Endothelial cell of umbilical vein (primary cell): ENCODE results near the gene WWC1. TPM values are rescaled to one million over a fixed set of nuclear protein-coding genes. Genes with fewer than 3 reads are reported as not detected.

Experiments
- BruUV-seq: library from RNA; stranded (reverse); fragments of 400-500 nt; replicated peaks from 2 replicates; lab custom pipeline; 2021; lab: Mats Ljungman, UMichigan
- CTCF ChIA-PET: fragments of 300-600, 350-600 bp; sonication (Branson Sonifier 250); formaldehyde crosslinking; loops from one replicate; lab custom pipeline; 2021; ENCODE audit warnings: antibody characterized with exemption, inconsistent platforms; lab: Charles Lee
- POLR2A ChIA-PET: fragments of 300-600, 350-600 bp; sonication (Branson Sonifier 250); formaldehyde crosslinking; loops from one replicate; lab custom pipeline; 2021; ENCODE audit warnings: antibody characterized with exemption, inconsistent platforms; lab: Charles Lee
- DNase-seq: peaks from one replicate; pipeline ENCODE4 v3.0.0-alpha.2; 2011; ENCODE audit warnings: low read depth, low spot score
- FAIRE-seq: peaks from 2 replicates; lab custom pipeline; 2011; peaks lifted over from hg19 to GRCh38; lab: Jason Lieb, UNC
- H2AFZ ChIP-seq: 2 replicates; pipeline ENCODE4 v1.6.0; 2012; ENCODE audit warnings: low read depth, low read length, control low read depth, inconsistent platforms
- H3K27ac ChIP-seq: 2 replicates; pipeline ENCODE4 v1.5.1; 2011; ENCODE audit warnings: low read depth, mild to moderate bottlenecking, control low read depth, low read length, moderate library complexity; ENCODE audit not compliant: insufficient read depth
- H3K27me3 ChIP-seq, 2 experiments: 2 replicates each; pipeline versions ENCODE4 v1.6.0 to v1.6.1; 2011; ENCODE audit warnings: low read length in 2 of 2, mixed read lengths in 1 of 2; ENCODE audit not compliant: control insufficient read depth in 2 of 2, insufficient read depth in 2 of 2
- H3K36me3 ChIP-seq, 2 experiments: 2 replicates in 1 of 2; 3 replicates in 1 of 2; pipeline ENCODE4 v1.5.1; 2011; ENCODE audit warnings: low read length in 2 of 2, mild to moderate bottlenecking in 1 of 2, moderate library complexity in 1 of 2; ENCODE audit not compliant: control insufficient read depth in 2 of 2, insufficient read depth in 2 of 2; ENCODE audit errors: extremely low read depth in 1 of 2
- H3K4me1 ChIP-seq: 3 replicates; pipeline ENCODE4 v1.5.1; 2011; ENCODE audit warnings: mild to moderate bottlenecking, low read length; ENCODE audit not compliant: control insufficient read depth, insufficient read depth; ENCODE audit errors: extremely low read depth
- H3K4me2 ChIP-seq: 2 replicates; pipeline ENCODE4 v1.6.1; 2011; ENCODE audit warnings: low read length, control low read depth, mixed read lengths; ENCODE audit not compliant: insufficient read depth
- H3K4me3 ChIP-seq, 3 experiments: fragments of 200-600 bp in 1 of 3; sonication (generic), shearing (Covaris generic) in 1 of 3; replicated peaks in 1 of 3; 2 replicates each; pipeline ENCODE4 v1.5.1; 2011 to 2016; ENCODE audit warnings: control low read depth in 3 of 3, low read length in 3 of 3, mild to moderate bottlenecking in 2 of 3, inconsistent platforms in 1 of 3, low read depth in 1 of 3, moderate library complexity in 1 of 3; ENCODE audit not compliant: insufficient read depth in 1 of 3
- H3K79me2 ChIP-seq: 2 replicates; pipeline ENCODE4 v1.6.0; 2012; ENCODE audit warnings: low read length, inconsistent platforms; ENCODE audit not compliant: control insufficient read depth, insufficient read depth
- H3K9ac ChIP-seq: replicated peaks from 2 replicates; pipeline ENCODE3; 2011; ENCODE audit warnings: low read length, control low read depth; ENCODE audit not compliant: insufficient read depth; ENCODE audit errors: extremely low read depth
- H3K9me1 ChIP-seq: replicated peaks from 3 replicates; pipeline ENCODE4 v1.6.0; 2011; ENCODE audit warnings: mild to moderate bottlenecking, low read length; ENCODE audit not compliant: control insufficient read depth, insufficient read depth; ENCODE audit errors: extremely low read depth
- H3K9me3 ChIP-seq: replicated peaks from 2 replicates; pipeline ENCODE4 v1.5.1; 2012; ENCODE audit warnings: low read length, inconsistent platforms; ENCODE audit not compliant: control insufficient read depth, insufficient read depth
- H4K20me1 ChIP-seq: replicated peaks from 2 replicates; pipeline ENCODE3; 2011; ENCODE audit warnings: mild to moderate bottlenecking, low read length; ENCODE audit not compliant: control insufficient read depth, insufficient read depth; ENCODE audit errors: extremely low read depth
- CTCF ChIP-seq, 2 donors: IDR thresholded peaks; 1 replicate in 1 of 2; 2 replicates in 1 of 2; pipeline ENCODE4 v1.5.1; 2011; ENCODE audit warnings: low read length in 2 of 2, mild to moderate bottlenecking in 2 of 2, moderate library complexity in 2 of 2, control low read depth in 1 of 2, inconsistent platforms in 1 of 2, low read depth in 1 of 2; ENCODE audit not compliant: insufficient read depth in 1 of 2; ENCODE audit errors: extremely low read depth in 1 of 2
- EZH2 ChIP-seq: IDR thresholded peaks from 2 replicates; pipeline ENCODE4 v1.6.1; 2012; ENCODE audit warnings: borderline replicate concordance, low read depth, mild to moderate bottlenecking, moderate library complexity, low read length, inconsistent platforms; ENCODE audit not compliant: severe bottlenecking
- FOS ChIP-seq: IDR thresholded peaks from 2 replicates; pipeline ENCODE4 v1.6.1; 2011; ENCODE audit warnings: mild to moderate bottlenecking, low read length, moderate library complexity, borderline replicate concordance; ENCODE audit not compliant: insufficient read depth
- GATA2 ChIP-seq: IDR thresholded peaks from 2 replicates; pipeline ENCODE4 v1.7.0; 2011; ENCODE audit warnings: low read depth, mild to moderate bottlenecking, moderate library complexity, mixed read lengths, low read length; ENCODE audit not compliant: insufficient read length, insufficient read depth
- JUN ChIP-seq: IDR thresholded peaks from 2 replicates; pipeline ENCODE4 v1.6.1; 2011; ENCODE audit warnings: borderline replicate concordance, low read depth; ENCODE audit not compliant: insufficient read length, insufficient read depth
- MAX ChIP-seq: IDR thresholded peaks from 2 replicates; pipeline ENCODE4 v1.6.1; 2011; ENCODE audit not compliant: insufficient read depth, insufficient read length
- MYC ChIP-seq: IDR thresholded peaks from one replicate; pipeline ENCODE4 v1.6.1; 2011; ENCODE audit warnings: mild to moderate bottlenecking, low read depth, low read length
- POLR2A ChIP-seq: IDR thresholded peaks from 2 replicates; pipeline ENCODE4 v1.6.1; 2012; ENCODE audit warnings: low read depth, mild to moderate bottlenecking, control low read depth, low read length
- POLR2AphosphoS5 ChIP-seq: IDR thresholded peaks from 2 replicates; pipeline ENCODE4 v1.6.1; 2012; ENCODE audit warnings: low read depth, mild to moderate bottlenecking, control low read depth, low read length, moderate library complexity; ENCODE audit not compliant: insufficient read depth
- dilution Hi-C: fragments of 300-500 bp; cut with MboI; formaldehyde crosslinking; loops from one replicate; pipeline ENCODE4 v1.15.0; 2019; ENCODE audit warnings: low sequenced_read_pairs; ENCODE audit not compliant: extremely low pct_ligation_motif_present
- intact Hi-C: fragments of 100-400 bp; cut with micrococcal nuclease; formaldehyde crosslinking; loops from one replicate; pipeline ENCODE4 v1.10.0; 2022
- polyA plus RNA-seq, 4 experiments: library from polyadenylated mRNA; depleted of rRNA in 3 of 4; stranded (reverse) in 3 of 4; unstranded in 1 of 4; fragments of >200 nt; gene quantifications; 2 replicates each; pipeline versions ENCODE4 v1.2.1 to v1.2.3, GENCODE V29; 2011 to 2012; ENCODE audit warnings: missing spikeins in 1 of 4
- total RNA-seq: library from RNA; stranded (reverse); gene quantifications from 2 replicates; pipeline ENCODE4 v1.2.3, GENCODE V29; 2021

WWC1 gene
- total and polyA plus RNA-seq, 2 donors (not counting 3 experiments of a cell fraction or from before 2014, with no cell fraction given): 0.03 to 0.91 TPM

- H2AFZ ChIP-seq: no peak overlapping the region
- H3K27ac ChIP-seq: no peak overlapping the region
- H3K27me3 ChIP-seq: no peaks in the 10 kb centered on the region
- no TSS peak for BruUV-seq
- intact Hi-C loops (no loop called here), dilution Hi-C loops (no loop called here)
- DNase-seq (no peak), FAIRE-seq (no peak)
- H4K20me1 ChIP-seq: no peaks in the 10 kb centered on the region
- H3K4me3 ChIP-seq: no peak overlapping the region
- H3K9ac ChIP-seq: no peak overlapping the region
- ChIA-PET POLR2A (no interaction called here), CTCF (no interaction called here)
- H3K9me1 ChIP-seq: no peaks in the 10 kb centered on the region
- no peaks in the 10 kb centered on the region for H3K79me2 ChIP-seq
- H3K9me3 ChIP-seq: no peaks in the 10 kb centered on the region
- no peaks in the 10 kb centered on the region for H3K4me1 ChIP-seq
- TF ChIP-seq FOS: no peak
- TF ChIP-seq EZH2: no peak
- no peak for TF ChIP-seq POLR2AphosphoS5
- no peak for TF ChIP-seq CTCF (IDR thresholded peaks at IDR 0.05; ENCODE audit: extremely low read depth in 1 of 2, insufficient read depth in 1 of 2, low read depth in 1 of 2, low read length in 2 of 2)
- TF ChIP-seq JUN: no peak
- no peak for TF ChIP-seq MYC
- no peak for TF ChIP-seq POLR2A
- no peak for TF ChIP-seq GATA2
- TF ChIP-seq MAX: no peak
- no peak overlapping the region for H3K4me2 ChIP-seq
- H3K36me3 ChIP-seq: no peaks in the 10 kb centered on the region
Measured at GRCh38 chr5:168274406-168274805, 17.0 kb upstream of the WWC1 start.
